Erythroblast (primary cell): ENCODE results near the gene SHISAL1.

Experiments
- DNase-seq, 2 experiments: peaks; one replicate each; lab custom pipeline; 2025; lab: John Stamatoyannopoulos, UW
- GATA1 ChIP-seq: IDR thresholded peaks from 2 replicates; pipeline ENCODE4 v1.6.1; 2011; ENCODE audit warnings: low read depth, mild to moderate bottlenecking, control low read depth, low read length, moderate library complexity
- POLR2A ChIP-seq: IDR thresholded peaks from 2 replicates; pipeline ENCODE4 v1.6.1; 2011; ENCODE audit warnings: mild to moderate bottlenecking, low read length

The SHISAL1 gene

GRCh38 chr22:44203203-44203602 lies 109.5 kb downstream of the SHISAL1 start:
- no peak for TF ChIP-seq GATA1
- no peak for TF ChIP-seq POLR2A
- no peak for DNase-seq

GRCh38 chr22:44202261-44202789 lies 110.4 kb downstream of the SHISAL1 start:
- no peak for TF ChIP-seq POLR2A
- TF ChIP-seq GATA1, result no peak
- DNase-seq, result no peak

DNA sequence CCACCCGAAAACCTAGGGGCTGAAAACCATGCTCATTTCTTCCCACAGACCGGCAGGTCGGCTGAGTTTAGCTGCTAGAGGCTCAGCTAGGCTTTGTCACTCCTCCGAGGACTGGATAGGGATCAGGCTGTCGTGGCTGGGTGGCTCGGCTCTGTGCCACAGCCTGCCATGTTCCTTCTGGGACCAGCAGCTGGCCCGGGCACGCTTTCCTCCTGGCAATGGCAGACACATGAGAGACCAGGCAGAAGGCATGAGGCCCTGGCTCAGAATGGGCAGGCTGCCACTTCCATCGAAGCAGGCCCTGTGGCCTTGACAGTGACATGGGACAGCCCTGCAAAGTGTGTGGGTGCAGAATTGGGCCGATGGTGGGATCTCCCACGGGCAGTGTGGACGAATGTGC lies 111.1 kb downstream of the SHISAL1 start:
- TF ChIP-seq GATA1 (no peak), POLR2A (no peak)
- no peak for DNase-seq

- no peak for TF ChIP-seq POLR2A
- TF ChIP-seq GATA1, result no peak
- DNase-seq, result no peak
Measured at GRCh38 chr22:44200855-44201550, 111.7 kb downstream of the SHISAL1 start.

DNA sequence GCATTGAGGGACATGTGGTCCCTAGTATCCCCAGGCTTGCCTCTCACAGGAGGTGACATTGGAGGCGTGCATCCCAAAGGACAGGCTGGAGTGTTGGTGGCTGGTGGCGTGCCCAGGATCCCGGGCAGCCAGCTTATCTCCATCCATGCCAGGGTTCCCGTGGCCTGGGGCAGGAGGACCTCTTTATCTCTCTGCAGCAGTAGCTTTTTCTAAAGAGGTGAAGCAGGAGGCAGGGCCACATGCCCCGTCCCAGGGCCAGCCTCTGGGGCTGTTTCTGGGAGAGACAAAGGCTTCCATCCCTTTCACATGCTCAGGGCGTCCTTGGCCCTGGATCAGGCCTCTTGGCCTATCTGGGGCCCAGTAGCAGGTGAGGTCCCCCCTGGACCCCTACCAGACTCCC lies 112.3 kb downstream of the SHISAL1 start:
- no peak for TF ChIP-seq POLR2A
- no peak for TF ChIP-seq GATA1

DNA sequence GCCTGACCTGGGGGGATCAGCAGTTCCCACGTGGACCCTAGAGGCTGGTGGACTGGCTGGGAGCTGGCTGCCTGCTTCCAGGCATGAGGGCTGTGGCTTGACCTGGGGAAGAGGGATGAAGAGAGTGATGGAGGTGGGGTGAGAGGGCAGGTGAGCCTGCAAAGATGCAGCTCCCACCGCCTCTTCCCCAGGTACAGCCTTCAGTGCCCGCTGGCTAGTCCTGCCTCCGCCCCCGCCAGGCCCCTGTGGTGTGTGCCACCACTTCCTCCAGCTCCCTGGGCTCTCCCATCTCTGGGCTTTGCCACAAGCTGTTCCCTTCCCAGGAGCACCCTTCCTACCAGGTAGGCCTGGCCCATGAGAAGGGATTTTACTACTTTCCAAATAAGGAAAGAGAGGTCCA lies 112.9 kb downstream of the SHISAL1 start:
- no peak for DNase-seq
- no peak for TF ChIP-seq POLR2A
- TF ChIP-seq GATA1, result no peak

More for the DNA sequence above, 112.3 kb downstream of the SHISAL1 start:
- no peak for DNase-seq

DNA sequence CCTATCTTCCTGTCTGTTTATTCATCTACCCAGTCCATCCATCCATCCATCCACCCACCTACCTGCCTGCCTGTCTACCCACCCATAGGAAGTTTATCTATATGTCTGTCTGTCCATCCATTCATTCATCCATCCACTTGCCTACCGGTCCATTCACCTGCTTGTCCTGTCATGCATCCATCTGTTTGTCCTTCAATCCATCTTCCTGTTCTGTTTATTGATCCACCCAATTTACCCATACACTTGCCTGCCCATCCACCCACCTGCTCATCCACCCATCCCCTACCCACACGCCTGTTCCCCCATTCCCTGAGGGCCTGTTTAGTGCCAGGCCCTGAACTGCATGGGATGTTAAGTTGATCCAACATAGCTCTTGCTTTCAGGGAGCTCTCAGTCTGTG lies 113.6 kb downstream of the SHISAL1 start:
- no peak for DNase-seq

GRCh38 chr22:44197271-44197670 lies 115.5 kb downstream of the SHISAL1 start:
- TF ChIP-seq GATA1, result no peak
- TF ChIP-seq POLR2A, result no peak

More for the DNA sequence above, 113.6 kb downstream of the SHISAL1 start:
- no peak for TF ChIP-seq POLR2A
- TF ChIP-seq GATA1, result no peak

GRCh38 chr22:44196731-44197131 lies 116.0 kb downstream of the SHISAL1 start:
- no peak for DNase-seq
- TF ChIP-seq GATA1, result no peak

More at GRCh38 chr22:44197271-44197670, 115.5 kb downstream of the SHISAL1 start:
- no peak for DNase-seq

DNA sequence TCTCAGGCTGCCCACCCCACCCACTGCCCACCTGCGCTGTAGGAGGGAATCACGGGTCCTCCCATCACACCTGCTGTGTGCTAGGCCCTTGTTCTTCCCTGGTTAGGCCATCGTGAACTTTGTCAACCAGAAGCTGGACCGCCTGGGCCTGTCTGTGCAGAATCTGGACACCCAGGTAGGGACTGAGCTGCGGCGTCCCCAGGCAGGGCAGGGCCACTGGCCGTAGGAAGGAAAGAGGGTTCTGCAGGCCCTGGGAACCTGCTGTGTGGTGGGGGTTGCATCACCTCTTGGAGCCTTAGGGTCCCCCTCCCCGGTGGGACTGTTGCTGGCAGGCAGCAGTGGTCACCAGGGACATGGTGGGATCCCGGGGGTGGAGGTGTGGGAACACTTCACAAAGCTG lies 116.5 kb downstream of the SHISAL1 start:
- TF ChIP-seq GATA1 (no peak), POLR2A (no peak)

DNA sequence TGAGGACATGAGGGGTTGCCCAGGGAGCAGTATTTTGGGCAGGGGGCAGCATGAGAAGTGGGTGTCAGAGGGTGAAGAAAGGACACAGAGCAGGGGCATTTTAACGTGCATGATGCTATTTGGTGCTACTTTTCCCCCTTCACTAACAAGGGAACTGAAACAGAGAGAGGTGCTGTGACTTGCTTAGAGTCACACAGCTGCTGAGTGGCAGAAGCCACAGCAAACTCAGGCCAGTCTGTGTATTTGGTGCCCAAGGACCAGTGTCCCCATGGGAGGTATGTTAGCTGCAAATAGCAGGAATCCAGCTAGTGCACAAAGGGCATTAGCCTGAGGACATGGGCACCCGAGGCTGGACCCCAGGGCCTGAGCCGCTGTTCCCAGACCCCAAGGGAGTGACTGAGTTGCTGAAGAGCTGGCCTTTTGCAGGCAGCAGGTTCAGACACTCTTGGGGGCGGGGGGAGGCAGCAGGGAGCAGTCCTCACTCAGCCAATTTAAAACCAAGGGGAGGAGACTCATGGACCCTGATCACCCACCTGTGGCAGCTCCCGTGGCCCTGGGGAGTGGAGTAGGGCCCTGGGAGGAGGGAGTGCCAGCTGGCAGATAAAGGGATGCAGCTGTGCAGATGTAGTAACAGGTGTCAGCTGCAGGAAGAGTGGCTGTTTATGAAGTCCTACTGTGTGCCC lies 117.4 kb downstream of the SHISAL1 start:
- TF ChIP-seq GATA1 (no peak), POLR2A (no peak)
- no peak for DNase-seq

More for the DNA sequence above, 116.5 kb downstream of the SHISAL1 start:
- no peak for DNase-seq

DNA sequence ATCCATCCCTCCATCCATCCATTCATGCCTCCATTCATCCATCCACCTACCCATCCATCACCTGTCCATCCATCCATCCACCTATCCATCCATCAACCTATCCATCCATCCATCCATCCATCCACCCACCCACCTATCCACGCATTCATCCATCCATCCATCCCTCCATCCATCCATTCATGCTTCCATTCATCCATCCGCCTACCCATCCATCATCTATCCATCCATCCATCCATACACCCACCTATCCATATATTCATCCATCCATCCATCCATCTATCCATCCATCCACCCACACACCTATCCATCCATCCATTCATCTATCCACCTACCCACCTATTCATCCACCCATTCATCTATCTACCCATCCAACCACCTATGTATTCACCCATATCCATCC lies 118.2 kb downstream of the SHISAL1 start:
- TF ChIP-seq GATA1, result no peak
- no peak for TF ChIP-seq POLR2A
- DNase-seq, result no peak
